GM23338 (cell line): ENCODE results near the gene C14orf93. TPM values are rescaled to one million over a fixed set of nuclear protein-coding genes. Genes with fewer than 3 reads are reported as not detected.

Experiments
- ATAC-seq: fragments of 200-7000 bp; cut with Tn5 transposase; 3 replicates; pipeline ENCODE4 v1.9.1; 2020
- DNase-seq: peaks from one replicate; pipeline ENCODE4 v3.0.0-alpha.2; 2015; ENCODE audit warnings: low spot score
- H2AFZ ChIP-seq: fragments of 200-600 bp; sonication (generic); 2 replicates; pipeline ENCODE4 v1.8.0; 2016; ENCODE audit warnings: antibody characterized with exemption, mild to moderate bottlenecking, moderate library complexity
- H3F3A ChIP-seq: fragments of 200-600 bp; sonication (generic); replicated peaks from 2 replicates; pipeline ENCODE4 v1.8.0; 2017; ENCODE audit warnings: antibody characterized with exemption, mixed run types, low read depth
- H3K27ac ChIP-seq: fragments of 200-600 bp; sonication (generic); 2 replicates; pipeline ENCODE4 v1.6.1; 2016; ENCODE audit warnings: low read depth
- H3K27me3 ChIP-seq: fragments of 200-600 bp; sonication (generic); 2 replicates; pipeline ENCODE4 v1.8.0; 2016; ENCODE audit warnings: mild to moderate bottlenecking, mixed run types, moderate library complexity; ENCODE audit not compliant: insufficient read depth
- H3K36me3 ChIP-seq: fragments of 200-600 bp; sonication (generic); 2 replicates; pipeline ENCODE4 v1.8.0; 2016; ENCODE audit warnings: mild to moderate bottlenecking; ENCODE audit not compliant: insufficient read depth
- H3K4me1 ChIP-seq: fragments of 200-600 bp; sonication (generic); 2 replicates; pipeline ENCODE4 v1.8.0; 2016; ENCODE audit warnings: mild to moderate bottlenecking, moderate library complexity; ENCODE audit not compliant: insufficient read depth
- H3K4me2 ChIP-seq: fragments of 200-600 bp; sonication (generic); 2 replicates; pipeline ENCODE4 v1.7.1; 2017; ENCODE audit warnings: mixed run types
- H3K4me3 ChIP-seq: fragments of 200-600 bp; sonication (generic); 2 replicates; pipeline ENCODE4 v1.6.1; 2016; ENCODE audit warnings: mixed run types
- H3K79me2 ChIP-seq: fragments of 200-600 bp; sonication (generic); replicated peaks from 2 replicates; pipeline ENCODE4 v1.8.0; 2017; ENCODE audit warnings: mild to moderate bottlenecking; ENCODE audit not compliant: insufficient read depth
- H3K9me2 ChIP-seq: fragments of 200-600 bp; sonication (generic); 2 replicates; pipeline ENCODE4 v1.8.0; 2017; ENCODE audit not compliant: insufficient read depth
- H4K20me1 ChIP-seq: fragments of 200-600 bp; sonication (generic); replicated peaks from 2 replicates; pipeline ENCODE4 v1.8.0; 2017; ENCODE audit warnings: mild to moderate bottlenecking; ENCODE audit not compliant: insufficient read depth
- H3K27ac Mint-ChIP-seq: 2 replicates; pipeline ENCODE4 v1.8.0; 2020; ENCODE audit warnings: inconsistent platforms, mild to moderate bottlenecking, moderate library complexity, mixed read lengths
- H3K27me3 Mint-ChIP-seq: 3 replicates; pipeline ENCODE4 v1.8.0; 2022; ENCODE audit warnings: low read depth, mild to moderate bottlenecking, moderate library complexity, mixed read lengths, inconsistent platforms; ENCODE audit not compliant: insufficient read depth, poor library complexity
- H3K36me3 Mint-ChIP-seq: 3 replicates; pipeline ENCODE4 v1.8.0; 2021; ENCODE audit warnings: low read depth, mild to moderate bottlenecking, inconsistent platforms, moderate library complexity, mixed read lengths
- H3K4me1 Mint-ChIP-seq: 3 replicates; pipeline ENCODE4 v1.8.0; 2020; ENCODE audit warnings: mild to moderate bottlenecking, inconsistent platforms, mixed read lengths
- H3K4me3 Mint-ChIP-seq: 3 replicates; pipeline ENCODE4 v1.8.0; 2021; ENCODE audit warnings: moderate library complexity, mild to moderate bottlenecking, inconsistent platforms, mixed read lengths
- H3K9me3 Mint-ChIP-seq: 3 replicates; pipeline ENCODE4 v1.8.0; 2020; ENCODE audit warnings: moderate library complexity, mild to moderate bottlenecking, inconsistent platforms, mixed read lengths
- CREB1 ChIP-seq: fragments of 250-450 bp; sonication (Bioruptor Pico); IDR thresholded peaks from 2 replicates; pipeline ENCODE4 v1.5.0; 2020; ENCODE audit warnings: low read depth, mild to moderate bottlenecking, moderate library complexity
- EZH2 ChIP-seq: fragments of 200-600 bp; sonication (generic); IDR thresholded peaks from one replicate; pipeline ENCODE4 v1.8.0; 2017; ENCODE audit warnings: antibody characterized with exemption, mild to moderate bottlenecking, low read depth; ENCODE audit not compliant: unreplicated experiment
- EZH2phosphoT487 ChIP-seq: fragments of 200-600 bp; sonication (generic); IDR thresholded peaks from one replicate; pipeline ENCODE4 v1.8.1; 2018; ENCODE audit warnings: antibody characterized with exemption; ENCODE audit not compliant: unreplicated experiment
- JUNB ChIP-seq: IDR thresholded peaks from one replicate; pipeline ENCODE4 v1.6.1; 2016; ENCODE audit warnings: antibody characterized with exemption; ENCODE audit not compliant: unreplicated experiment
- POLR2AphosphoS5 ChIP-seq: IDR thresholded peaks from 2 replicates; pipeline ENCODE4 v1.6.1; 2016; ENCODE audit warnings: antibody characterized with exemption, low read depth
- REST ChIP-seq: IDR thresholded peaks from one replicate; pipeline ENCODE4 v1.6.1; 2018; ENCODE audit warnings: antibody characterized with exemption; ENCODE audit not compliant: unreplicated experiment
- ZNF114 ChIP-seq: fragments of 250-450 bp; sonication (Bioruptor Pico); IDR thresholded peaks from 2 replicates; pipeline ENCODE4 v1.5.0; 2020; ENCODE audit warnings: mild to moderate bottlenecking, moderate library complexity
- ZNF331 ChIP-seq: fragments of 250-450 bp; sonication (Bioruptor Pico); IDR thresholded peaks from 2 replicates; pipeline ENCODE4 v1.5.0; 2020; ENCODE audit warnings: low read depth, mild to moderate bottlenecking, moderate library complexity
- polyA plus RNA-seq: library from polyadenylated mRNA; unstranded; fragments of >200 nt; fragmentation: Nextera tagmentation; extraction: Ambion mirVana; gene quantifications from 2 replicates; pipeline ENCODE4 v1.2.1, GENCODE V29; 2016
- total RNA-seq: library from RNA; depleted of rRNA; stranded (reverse); fragments of >200 nt; shearing (Covaris generic); gene quantifications from 2 replicates; pipeline ENCODE4 v1.2.3, GENCODE V29; 2014
- TF ChIP-seq, protein P1 (sequence below): IDR thresholded peaks from 2 replicates; pipeline ENCODE4 v1.6.1; 2016; ENCODE audit warnings: antibody characterized with exemption
- TF ChIP-seq, protein P2 (sequence below): fragments of 250-450 bp; sonication (Bioruptor Pico); IDR thresholded peaks from 2 replicates; pipeline ENCODE4 v1.5.0; 2020; ENCODE audit warnings: mild to moderate bottlenecking, moderate library complexity
- TF ChIP-seq, protein P3 (sequence below), 2 experiments: fragments of 200-600 bp in 1 of 2; sonication (generic) in 1 of 2; conservative IDR thresholded peaks; 2 replicates each; pipeline versions ENCODE4 v1.5.1 to v1.6.1; 2016 to 2017; ENCODE audit warnings: antibody characterized with exemption in 2 of 2, low read depth in 2 of 2, mild to moderate bottlenecking in 2 of 2, moderate library complexity in 1 of 2

The C14orf93 gene
- total and polyA plus RNA-seq, 2 experiments from 2014 or later = 3.5 to 11.7 TPM

GRCh38 chr14:22978981-22979671 is 30.8 kb downstream of the C14orf93 start:
- Histone ChIP-seq H2AFZ (no peak overlapping the region), H3F3A (peaks cover 39% of the 10 kb centered on the region), H3K4me1 (peaks cover 40% of the 10 kb centered on the region), H3K27me3 (peaks cover 19% of the 10 kb centered on the region), H4K20me1 (no peaks in the 10 kb centered on the region; the same call in 1 of the 2 replicates), H3K9me2 (no peaks in the 10 kb centered on the region), H3K4me3 (peak overlapping the region; percentile 70; the same call in 1 of the 2 replicates), H3K27ac (0 out of 2 replicates have a peak overlapping the region, but pooled peaks have one; percentile 81), H3K79me2 (peaks cover 47% of the 10 kb centered on the region), H3K4me2 (peak overlapping the region; percentile 92), H3K36me3 (peaks cover 24% of the 10 kb centered on the region)
- TF ChIP-seq ZNF114 (CRISPR knock-in tag) (no peak), CREB1 (no peak), EZH2 (no peak), ZNF331 (CRISPR knock-in tag) (no peak), REST (no peak), EZH2phosphoT487 (no peak), POLR2AphosphoS5 (no peak), JUNB (no peak)
- TF ChIP-seq, protein P1, sequence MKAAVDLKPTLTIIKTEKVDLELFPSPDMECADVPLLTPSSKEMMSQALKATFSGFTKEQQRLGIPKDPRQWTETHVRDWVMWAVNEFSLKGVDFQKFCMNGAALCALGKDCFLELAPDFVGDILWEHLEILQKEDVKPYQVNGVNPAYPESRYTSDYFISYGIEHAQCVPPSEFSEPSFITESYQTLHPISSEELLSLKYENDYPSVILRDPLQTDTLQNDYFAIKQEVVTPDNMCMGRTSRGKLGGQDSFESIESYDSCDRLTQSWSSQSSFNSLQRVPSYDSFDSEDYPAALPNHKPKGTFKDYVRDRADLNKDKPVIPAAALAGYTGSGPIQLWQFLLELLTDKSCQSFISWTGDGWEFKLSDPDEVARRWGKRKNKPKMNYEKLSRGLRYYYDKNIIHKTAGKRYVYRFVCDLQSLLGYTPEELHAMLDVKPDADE = no peak
- TF ChIP-seq, protein P2, sequence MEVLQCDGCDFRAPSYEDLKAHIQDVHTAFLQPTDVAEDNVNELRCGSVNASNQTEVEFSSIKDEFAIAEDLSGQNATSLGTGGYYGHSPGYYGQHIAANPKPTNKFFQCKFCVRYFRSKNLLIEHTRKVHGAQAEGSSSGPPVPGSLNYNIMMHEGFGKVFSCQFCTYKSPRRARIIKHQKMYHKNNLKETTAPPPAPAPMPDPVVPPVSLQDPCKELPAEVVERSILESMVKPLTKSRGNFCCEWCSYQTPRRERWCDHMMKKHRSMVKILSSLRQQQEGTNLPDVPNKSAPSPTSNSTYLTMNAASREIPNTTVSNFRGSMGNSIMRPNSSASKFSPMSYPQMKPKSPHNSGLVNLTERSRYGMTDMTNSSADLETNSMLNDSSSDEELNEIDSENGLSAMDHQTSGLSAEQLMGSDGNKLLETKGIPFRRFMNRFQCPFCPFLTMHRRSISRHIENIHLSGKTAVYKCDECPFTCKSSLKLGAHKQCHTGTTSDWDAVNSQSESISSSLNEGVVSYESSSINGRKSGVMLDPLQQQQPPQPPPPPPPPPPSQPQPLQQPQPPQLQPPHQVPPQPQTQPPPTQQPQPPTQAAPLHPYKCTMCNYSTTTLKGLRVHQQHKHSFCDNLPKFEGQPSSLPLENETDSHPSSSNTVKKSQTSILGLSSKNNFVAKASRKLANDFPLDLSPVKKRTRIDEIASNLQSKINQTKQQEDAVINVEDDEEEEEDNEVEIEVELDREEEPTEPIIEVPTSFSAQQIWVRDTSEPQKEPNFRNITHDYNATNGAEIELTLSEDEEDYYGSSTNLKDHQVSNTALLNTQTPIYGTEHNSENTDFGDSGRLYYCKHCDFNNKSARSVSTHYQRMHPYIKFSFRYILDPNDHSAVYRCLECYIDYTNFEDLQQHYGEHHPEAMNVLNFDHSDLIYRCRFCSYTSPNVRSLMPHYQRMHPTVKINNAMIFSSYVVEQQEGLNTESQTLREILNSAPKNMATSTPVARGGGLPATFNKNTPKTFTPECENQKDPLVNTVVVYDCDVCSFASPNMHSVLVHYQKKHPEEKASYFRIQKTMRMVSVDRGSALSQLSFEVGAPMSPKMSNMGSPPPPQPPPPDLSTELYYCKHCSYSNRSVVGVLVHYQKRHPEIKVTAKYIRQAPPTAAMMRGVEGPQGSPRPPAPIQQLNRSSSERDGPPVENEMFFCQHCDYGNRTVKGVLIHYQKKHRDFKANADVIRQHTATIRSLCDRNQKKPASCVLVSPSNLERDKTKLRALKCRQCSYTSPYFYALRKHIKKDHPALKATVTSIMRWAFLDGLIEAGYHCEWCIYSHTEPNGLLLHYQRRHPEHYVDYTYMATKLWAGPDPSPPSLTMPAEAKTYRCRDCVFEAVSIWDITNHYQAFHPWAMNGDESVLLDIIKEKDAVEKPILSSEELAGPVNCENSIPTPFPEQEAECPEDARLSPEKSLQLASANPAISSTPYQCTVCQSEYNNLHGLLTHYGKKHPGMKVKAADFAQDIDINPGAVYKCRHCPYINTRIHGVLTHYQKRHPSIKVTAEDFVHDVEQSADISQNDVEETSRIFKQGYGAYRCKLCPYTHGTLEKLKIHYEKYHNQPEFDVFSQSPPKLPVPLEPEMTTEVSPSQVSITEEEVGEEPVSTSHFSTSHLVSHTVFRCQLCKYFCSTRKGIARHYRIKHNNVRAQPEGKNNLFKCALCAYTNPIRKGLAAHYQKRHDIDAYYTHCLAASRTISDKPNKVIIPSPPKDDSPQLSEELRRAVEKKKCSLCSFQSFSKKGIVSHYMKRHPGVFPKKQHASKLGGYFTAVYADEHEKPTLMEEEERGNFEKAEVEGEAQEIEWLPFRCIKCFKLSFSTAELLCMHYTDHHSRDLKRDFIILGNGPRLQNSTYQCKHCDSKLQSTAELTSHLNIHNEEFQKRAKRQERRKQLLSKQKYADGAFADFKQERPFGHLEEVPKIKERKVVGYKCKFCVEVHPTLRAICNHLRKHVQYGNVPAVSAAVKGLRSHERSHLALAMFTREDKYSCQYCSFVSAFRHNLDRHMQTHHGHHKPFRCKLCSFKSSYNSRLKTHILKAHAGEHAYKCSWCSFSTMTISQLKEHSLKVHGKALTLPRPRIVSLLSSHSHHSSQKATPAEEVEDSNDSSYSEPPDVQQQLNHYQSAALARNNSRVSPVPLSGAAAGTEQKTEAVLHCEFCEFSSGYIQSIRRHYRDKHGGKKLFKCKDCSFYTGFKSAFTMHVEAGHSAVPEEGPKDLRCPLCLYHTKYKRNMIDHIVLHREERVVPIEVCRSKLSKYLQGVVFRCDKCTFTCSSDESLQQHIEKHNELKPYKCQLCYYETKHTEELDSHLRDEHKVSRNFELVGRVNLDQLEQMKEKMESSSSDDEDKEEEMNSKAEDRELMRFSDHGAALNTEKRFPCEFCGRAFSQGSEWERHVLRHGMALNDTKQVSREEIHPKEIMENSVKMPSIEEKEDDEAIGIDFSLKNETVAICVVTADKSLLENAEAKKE = no peak
- TF ChIP-seq, protein P3, sequence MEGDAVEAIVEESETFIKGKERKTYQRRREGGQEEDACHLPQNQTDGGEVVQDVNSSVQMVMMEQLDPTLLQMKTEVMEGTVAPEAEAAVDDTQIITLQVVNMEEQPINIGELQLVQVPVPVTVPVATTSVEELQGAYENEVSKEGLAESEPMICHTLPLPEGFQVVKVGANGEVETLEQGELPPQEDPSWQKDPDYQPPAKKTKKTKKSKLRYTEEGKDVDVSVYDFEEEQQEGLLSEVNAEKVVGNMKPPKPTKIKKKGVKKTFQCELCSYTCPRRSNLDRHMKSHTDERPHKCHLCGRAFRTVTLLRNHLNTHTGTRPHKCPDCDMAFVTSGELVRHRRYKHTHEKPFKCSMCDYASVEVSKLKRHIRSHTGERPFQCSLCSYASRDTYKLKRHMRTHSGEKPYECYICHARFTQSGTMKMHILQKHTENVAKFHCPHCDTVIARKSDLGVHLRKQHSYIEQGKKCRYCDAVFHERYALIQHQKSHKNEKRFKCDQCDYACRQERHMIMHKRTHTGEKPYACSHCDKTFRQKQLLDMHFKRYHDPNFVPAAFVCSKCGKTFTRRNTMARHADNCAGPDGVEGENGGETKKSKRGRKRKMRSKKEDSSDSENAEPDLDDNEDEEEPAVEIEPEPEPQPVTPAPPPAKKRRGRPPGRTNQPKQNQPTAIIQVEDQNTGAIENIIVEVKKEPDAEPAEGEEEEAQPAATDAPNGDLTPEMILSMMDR (conservative IDR thresholded peaks at IDR 0.05; ENCODE audit: low read depth in 2 of 2) = no peak
- H3K9me3 Mint-ChIP-seq = peaks cover 2% of the 10 kb centered on the region; the same call in 1 of the 3 replicates
- H3K27ac Mint-ChIP-seq = 0 out of 2 replicates have a peak overlapping the region, but pooled peaks have one; percentile 92
- H3K4me1 Mint-ChIP-seq = peaks cover 43% of the 10 kb centered on the region
- H3K27me3 Mint-ChIP-seq = peaks cover 21% of the 10 kb centered on the region
- peak overlapping the region; percentile 69 for H3K4me3 Mint-ChIP-seq
- DNase-seq = no peak
- peaks cover 52% of the 10 kb centered on the region for H3K36me3 Mint-ChIP-seq
- ATAC-seq = no peak
